HL-60/S4 treated with retinoic acid at 250 ng/mL for 4 days and 3 days (cell line): ENCODE measurements around the gene NCDN.
"Not testable (repeated sequence)": the region's sequence is repeated elsewhere in the genome, so short reads cannot be mapped to it uniquely, and the experiment has no call there.

Source experiments
- in situ Hi-C: fragments of 300-500 bp; cut with MboI; formaldehyde crosslinking; loops from 2 replicates; pipeline ENCODE4 v1.7.0; 2022; ENCODE audit warnings: low sequenced_read_pairs

NCDN gene

DNA sequence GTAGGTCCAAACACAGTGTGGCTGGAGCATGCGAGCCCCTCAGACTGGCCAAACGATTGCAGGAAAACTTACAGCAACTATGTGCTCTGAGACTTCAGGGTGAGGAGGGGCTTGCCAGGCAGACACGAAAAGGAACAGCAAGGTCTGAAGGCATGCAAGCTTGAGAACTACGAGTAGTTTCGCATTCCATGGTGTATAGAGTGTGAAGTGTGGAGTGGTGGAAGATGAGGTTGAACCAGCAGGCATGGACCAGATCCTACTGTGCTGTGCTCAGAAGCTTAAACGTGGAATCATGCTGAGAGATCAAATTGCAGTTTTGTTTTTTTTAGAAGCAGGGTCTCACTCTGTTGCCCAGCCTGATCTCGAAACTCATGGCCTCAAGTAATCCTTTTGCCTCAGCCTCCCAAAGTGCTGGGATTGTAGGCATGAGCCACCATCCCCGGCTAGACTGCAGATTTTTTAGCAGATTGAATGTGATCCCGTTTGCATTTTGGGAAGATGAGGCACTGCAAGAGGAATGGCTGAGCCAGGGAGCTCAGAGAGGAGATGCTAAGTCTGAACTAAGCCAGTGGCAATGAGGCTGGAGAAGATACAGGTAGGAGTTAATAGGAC lies 10.5 kb downstream of the NCDN start:
- in situ Hi-C loops: loop anchor here (10.0 kb wide), 1 partner anchor 147 kb away; the partner anchor contains the start of gene C1orf216

DNA sequence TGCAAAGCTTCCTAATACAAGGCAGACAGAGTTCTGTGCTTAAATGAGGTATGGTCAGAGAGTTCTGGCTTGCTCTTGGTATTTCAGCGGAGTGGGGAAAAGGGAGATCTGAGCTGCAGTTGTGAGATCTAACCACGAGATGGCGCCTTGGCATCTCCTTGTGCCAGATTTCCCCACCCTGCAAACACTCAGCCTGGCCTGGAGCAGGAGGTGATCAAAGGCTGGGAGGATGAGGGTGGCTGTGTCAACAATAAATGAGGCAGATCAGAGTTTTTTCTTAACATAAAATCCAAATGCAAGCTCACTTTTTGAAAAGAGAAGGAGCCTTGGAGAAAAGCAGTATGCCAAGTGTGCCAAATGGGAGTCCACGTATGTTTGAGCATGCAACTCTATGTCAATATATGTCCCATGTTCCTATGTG lies 11.4 kb downstream of the NCDN start:
- in situ Hi-C loops: loop anchor here (10.0 kb wide), 1 partner anchor 146 kb away; the partner anchor contains the start of gene C1orf216

DNA sequence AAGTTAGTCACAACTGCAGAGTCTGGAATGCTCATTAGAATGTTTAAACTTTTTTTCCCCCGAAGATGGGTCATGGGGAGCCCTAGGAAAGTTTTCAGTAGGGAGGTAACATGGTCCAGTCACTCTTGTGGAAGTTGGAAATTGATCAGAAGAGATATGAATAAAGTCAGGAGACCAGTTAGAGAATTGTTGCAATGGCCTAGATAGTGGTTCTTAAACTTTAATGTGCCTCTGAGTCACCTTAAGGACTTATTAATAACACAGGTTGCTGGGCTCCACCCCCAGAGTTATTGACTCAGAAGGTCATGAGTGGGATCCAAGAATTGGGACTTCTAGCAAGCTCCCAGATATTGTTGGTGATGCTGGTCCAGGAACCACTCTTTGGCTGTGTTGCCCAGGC lies 12.3 kb downstream of the NCDN start:
- in situ Hi-C loops: loop anchor here (10.0 kb wide), 1 partner anchor 145 kb away; the partner anchor contains the start of gene C1orf216

DNA sequence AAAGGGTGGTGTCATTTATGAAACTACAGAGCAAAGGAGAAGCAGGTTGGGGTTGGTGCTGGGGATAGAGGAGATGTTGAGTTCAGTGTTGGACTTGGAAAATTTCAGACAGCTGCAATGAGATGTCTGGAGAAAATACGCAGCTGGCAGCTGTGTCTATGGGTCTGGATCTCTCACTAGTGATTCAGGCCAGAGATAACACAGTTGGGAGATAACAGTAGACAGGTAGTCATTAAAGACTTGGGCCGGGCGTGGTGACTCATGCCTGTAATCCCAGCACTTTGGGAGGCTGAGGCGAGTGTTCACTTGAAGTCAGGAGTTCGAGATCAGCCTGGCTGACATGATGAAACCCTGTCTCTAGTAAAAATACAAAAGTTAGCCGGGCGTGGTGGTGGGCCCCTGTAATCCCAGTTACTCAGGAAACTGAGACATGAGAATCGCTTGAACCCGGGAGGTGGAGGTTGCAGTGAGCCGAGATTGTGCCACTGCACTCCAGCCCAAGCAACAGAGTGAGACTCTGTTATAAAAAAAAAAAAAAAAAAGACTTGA lies 13.1 kb downstream of the NCDN start:
- in situ Hi-C loops: no loop called here

DNA sequence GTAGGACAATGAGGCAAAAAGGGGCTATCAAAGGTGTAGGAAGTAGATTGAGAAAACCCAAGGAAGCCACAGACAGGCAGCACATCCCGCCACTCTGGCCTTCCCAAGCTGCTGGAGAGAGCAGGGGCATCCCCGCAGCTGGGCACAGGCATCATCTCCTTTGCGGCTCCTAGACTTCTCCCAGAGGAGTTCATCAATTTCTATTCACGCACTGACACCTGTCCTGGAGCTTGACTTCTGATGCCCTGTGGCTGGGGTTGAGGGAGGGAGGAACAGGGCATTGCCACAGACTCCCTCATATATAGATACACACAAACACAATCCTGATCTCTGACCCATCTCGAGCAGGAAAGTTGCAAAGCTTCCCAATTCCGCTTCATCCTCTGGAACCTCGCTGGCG lies 13.7 kb downstream of the NCDN start:
- in situ Hi-C loops: no loop called here

DNA sequence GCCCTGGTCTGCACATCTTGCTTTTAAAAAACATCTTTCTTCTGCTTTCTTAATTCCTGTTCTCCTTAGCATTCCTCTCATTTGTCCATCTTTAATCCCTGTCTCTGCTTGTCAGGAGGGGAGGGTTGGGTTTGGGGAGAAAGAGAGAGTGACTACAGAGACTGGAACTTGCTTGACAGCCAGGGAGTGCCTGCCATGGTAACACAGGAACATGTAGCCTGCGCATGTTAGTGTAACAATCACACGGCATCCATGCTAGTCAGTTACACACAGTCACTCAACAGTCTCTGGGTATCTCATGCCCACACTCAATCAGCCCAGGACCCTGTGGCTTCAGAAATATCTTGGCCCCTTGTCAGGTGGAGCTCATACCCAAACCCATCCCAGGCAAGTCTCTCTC lies 14.7 kb downstream of the NCDN start:
- in situ Hi-C loops: no loop called here

DNA sequence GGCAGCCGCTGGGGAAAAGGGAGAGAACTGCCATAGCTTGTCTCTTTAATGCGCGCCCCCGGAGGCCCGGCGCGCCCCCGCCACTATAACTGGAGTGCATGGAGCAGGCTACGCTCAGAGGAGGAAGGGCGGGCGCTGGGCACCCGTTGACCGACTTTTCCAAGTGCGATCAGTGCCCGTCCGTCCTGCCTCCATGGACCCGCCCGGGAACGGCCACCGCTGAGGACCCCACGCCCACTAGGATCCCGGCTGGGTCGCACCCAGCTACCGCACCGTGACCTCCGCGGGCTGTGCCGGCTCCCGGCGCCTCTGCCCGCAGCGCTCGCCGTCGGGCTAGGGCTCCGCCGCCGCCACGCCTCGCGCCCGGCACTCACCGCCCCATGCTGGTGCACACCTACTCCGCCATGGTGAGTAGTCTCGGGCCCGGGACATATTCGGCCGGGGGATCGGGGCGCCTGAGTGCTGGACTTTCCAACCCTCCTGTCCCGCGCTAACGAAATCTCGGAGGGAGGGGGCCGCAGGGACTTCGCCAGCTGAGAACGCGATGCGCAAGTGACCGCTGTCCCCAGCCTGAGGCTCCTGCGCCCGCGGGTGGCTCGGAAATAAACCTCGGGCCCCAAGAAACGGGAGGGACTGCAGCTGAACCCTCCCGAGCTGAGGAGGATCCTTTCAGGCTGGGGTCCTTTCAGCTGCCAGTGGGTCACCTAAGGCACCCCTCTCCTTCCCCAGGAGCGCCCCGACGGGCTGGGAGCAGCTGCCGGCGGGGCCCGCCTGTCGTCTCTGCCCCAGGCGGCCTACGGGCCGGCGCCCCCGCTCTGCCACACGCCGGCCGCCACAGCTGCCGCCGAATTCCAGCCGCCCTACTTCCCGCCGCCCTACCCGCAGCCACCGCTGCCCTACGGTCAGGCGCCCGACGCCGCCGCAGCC lies 15.9 kb downstream of the NCDN start, which contains the start of gene TFAP2E:
Gene TFAP2E (plus strand): TSS at position 117 of the 927 bp plus-strand sequence. CDS start 264 bp downstream, at position 381.
- in situ Hi-C loops: no loop called here

DNA sequence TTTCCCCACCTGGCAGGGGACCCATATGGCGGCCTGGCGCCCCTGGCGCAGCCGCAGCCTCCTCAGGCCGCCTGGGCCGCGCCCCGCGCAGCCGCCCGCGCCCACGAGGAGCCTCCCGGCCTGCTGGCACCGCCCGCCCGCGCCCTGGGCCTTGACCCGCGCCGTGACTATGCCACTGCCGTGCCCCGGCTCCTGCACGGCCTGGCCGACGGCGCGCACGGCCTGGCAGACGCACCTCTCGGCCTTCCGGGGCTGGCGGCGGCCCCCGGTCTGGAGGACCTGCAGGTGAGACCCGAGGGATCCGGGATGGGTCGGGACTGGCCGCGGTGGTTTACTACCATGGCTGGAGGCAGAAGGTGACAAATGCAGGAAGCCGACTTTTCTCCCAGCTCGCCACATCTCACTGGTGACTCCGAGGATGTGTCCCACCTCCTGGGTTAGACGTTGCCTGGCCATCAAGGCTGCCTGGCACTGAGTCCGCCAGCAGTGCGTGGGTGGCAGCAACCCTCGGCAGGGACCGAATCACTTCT lies 16.6 kb downstream of the NCDN start:
- in situ Hi-C loops: no loop called here

DNA sequence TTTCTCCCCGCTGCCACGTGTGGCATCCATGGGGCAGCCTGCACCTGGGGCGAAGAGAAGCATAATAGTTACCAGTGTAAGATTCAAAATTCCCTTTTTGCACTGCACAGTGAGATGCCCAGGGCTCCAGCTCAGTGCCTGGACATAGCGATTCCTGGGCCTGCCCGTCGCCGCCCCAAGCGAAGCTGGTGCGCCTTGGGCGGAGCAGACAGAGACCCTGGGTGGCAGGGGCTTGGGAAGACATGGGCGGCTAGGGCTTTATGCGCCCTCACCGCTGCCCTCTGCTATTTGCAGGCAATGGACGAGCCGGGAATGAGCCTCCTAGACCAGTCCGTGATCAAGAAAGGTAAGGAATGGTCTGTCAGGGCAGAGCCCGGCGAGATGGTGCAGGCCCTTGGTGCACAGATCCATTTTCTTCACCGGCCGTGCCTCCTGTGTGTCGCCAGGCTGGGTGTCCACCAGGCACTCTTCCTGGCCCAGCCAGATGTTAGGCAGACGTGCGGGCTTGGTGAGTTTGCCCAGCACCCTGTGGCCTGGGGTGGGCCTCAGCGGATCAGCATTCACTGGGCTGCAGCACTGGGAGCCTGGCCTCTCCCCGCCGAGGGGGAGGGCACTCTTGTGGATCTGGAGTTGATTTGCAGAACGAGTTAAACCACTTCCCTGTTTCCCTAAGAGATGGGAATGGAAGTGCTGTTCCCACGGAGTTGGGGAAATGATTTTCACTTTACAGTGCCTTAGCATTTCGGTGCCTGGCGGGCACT lies 17.2 kb downstream of the NCDN start:
- in situ Hi-C loops: no loop called here

DNA sequence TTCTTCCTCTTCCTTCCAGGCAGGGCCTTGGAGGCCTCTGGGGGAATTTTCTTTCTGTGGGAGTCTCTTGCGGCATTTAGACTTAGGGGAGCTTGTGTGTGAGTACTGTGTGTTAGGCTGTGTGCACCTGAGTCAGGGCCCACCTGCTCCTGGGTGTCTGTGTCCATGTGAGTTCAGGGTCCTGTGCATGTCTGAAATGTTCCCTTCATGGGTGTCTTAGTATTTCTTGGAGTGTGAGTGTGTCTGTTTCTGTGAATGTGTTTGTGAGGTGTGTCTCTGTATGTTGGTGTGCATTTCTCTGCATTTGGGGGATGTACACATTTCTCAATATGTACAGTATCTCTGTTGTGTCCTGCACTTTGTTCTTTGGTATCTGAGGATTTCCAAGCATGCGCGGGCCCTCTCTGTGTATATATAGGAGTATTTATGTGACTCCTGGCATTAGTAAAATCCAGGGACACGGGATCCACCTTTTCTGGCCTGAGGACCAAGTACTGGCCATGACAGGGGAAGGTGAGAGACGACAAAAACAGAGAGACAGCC lies 17.9 kb downstream of the NCDN start:
- in situ Hi-C loops: no loop called here

DNA sequence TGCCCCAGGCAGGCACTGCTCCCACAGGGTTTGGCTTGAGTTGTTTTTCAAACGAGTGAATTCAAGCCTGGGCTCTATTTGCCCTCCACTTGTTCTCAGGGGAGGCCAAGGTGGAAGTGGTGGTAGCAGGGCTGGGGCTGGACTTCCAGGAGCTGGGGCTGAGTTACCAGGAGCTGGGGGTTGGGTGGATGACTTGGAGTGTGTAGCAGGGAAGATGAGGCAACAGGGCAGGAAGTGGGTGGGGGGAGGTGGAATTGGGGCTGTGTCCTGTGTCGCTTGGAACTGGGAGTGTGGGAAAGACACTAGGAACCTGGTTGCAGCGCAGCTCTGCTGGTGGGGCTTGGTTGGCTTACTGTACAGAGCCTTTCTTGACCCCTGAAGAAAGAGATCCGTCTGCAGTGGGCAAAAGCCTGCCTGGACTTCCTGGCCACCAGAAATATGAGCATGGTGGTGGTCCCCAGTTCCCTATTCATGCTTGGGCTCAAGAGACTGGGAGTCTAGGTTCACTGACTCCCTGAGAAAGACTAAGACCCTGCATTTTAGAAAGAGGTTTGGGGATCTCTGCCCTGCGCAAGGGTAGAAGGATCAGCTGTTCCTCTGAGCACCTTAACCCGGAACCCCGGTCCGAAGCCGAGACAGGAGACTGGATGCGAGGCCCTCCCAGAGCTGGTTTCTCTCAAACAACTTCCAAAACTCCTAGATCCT lies 18.6 kb downstream of the NCDN start:
- in situ Hi-C loops: no loop called here

DNA sequence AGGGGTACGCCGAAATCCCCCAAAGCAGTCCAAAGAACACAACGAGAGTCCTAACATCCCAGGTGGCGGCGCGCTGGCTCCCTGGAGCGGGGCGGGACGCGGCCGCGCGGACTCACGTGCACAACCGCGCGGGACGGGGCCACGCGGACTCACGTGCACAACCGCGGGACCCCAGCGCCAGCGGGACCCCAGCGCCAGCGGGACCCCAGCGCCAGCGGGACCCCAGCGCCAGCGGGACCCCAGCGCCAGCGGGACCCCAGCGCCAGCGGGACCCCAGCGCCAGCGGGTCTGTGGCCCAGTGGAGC lies 19.1 kb downstream of the NCDN start:
- in situ Hi-C loops: not testable (repeated sequence)

DNA sequence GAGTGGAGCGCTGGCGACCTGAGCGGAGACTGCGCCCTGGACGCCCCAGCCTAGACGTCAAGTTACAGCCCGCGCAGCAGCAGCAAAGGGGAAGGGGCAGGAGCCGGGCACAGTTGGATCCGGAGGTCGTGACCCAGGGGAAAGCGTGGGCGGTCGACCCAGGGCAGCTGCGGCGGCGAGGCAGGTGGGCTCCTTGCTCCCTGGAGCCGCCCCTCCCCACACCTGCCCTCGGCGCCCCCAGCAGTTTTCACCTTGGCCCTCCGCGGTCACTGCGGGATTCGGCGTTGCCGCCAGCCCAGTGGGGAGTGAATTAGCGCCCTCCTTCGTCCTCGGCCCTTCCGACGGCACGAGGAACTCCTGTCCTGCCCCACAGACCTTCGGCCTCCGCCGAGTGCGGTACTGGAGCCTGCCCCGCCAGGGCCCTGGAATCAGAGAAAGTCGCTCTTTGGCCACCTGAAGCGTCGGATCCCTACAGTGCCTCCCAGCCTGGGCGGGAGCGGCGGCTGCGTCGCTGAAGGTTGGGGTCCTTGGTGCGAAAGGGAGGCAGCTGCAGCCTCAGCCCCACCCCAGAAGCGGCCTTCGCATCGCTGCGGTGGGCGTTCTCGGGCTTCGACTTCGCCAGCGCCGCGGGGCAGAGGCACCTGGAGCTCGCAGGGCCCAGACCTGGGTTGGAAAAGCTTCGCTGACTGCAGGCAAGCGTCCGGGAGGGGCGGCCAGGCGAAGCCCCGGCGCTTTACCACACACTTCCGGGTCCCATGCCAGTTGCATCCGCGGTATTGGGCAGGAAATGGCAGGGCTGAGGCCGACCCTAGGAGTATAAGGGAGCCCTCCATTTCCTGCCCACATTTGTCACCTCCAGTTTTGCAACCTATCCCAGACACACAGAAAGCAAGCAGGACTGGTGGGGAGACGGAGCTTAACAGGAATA lies 19.7 kb downstream of the NCDN start:
- in situ Hi-C loops: no loop called here

DNA sequence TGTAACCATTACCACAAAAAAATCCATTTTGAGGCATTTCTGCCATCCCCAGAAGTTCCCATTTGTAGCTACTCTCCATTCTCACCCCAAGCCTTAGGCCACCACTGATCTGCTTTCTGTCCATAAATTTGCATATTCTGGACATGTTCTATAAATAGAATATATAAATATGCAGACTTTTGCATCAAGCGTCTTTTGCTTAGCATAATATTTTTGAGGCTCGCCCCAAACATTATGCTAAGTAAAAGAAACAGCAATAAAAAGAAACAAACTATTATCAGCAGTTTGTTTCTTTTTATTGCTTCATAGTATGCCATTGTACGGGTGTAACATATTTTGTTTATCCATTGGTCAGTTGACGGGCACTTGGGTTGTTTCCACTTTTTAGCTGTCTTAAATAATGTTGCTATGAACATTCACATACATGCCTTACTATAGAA lies 23.4 kb downstream of the NCDN start:
- in situ Hi-C loops: no loop called here

DNA sequence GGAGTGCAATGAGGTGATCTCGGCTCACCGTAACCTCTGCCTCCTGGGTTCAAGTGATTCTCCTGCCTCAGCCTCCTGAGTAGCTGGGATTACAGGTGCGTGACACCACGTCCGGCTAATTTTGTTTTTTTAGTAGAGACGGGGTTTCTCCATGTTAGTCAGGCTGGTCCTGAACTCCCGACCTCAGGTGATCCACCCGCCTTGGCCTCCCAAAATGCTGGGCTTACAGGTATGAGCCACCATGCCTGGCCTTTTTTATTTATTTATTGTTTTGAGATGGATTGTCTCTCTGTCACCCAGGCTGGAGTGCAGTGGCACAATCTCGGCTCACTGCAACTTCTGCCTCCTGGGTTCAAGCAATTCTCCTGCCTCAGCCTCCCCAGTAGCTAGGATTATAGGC lies 24.0 kb downstream of the NCDN start:
- in situ Hi-C loops: not testable (repeated sequence)

DNA sequence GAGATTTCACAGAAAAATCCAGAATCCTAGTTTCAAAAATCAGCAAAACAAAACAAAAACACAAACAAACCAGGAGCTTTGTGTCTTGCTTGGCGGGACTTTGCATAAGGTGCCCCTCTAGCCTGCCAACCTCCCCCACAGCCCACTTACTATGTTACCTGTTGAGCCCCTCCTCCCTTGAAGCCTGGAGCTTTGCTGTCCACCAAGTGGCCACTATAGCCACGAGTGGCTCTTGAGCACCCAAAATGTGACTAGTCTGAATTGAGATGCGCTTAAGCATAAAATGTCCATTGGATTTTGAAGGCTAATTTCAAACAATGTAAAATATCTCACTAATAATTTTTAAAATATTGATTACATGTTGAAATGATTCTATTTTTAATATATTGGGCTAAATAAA lies 27.7 kb downstream of the NCDN start:
- in situ Hi-C loops: no loop called here

DNA sequence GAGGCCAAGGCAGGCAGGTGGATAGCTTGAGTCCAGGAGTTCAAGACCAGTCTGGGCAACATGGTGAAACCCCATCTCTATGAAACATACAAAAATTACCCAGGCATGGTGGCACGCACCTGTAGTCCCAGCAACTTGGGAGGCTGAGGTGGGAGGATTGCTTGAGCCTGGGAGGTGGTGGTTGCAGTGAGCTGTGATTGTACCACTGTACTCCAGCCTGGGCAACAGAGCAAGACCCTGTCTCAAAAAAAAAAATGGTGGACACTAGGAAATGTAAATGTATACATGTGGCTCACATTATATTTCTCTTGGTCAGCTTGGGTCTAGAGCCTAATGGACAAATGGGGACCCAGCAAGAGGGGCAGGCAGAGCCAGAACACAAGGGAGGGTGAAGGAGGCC lies 28.2 kb downstream of the NCDN start:
- in situ Hi-C loops: not testable (repeated sequence)

DNA sequence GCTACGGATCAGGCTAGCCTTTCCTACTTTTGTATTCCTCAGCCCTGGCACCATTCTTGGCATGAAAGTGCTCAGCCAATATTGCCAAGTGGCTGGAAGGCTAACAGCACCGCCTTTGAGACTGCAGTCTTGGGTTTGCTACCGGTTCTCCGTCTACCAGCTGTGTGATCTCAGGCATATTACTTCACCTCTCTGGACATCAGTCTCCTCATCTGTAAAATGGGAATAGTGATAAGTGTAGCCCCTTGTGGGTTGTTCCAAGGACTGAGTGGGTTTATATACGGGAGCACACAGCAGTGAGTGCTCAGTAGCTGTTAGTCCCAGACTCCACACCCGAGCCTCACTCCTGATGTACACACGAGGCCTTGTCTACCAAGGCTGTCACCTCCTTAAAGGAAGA lies 29.2 kb downstream of the NCDN start:
- in situ Hi-C loops: no loop called here

DNA sequence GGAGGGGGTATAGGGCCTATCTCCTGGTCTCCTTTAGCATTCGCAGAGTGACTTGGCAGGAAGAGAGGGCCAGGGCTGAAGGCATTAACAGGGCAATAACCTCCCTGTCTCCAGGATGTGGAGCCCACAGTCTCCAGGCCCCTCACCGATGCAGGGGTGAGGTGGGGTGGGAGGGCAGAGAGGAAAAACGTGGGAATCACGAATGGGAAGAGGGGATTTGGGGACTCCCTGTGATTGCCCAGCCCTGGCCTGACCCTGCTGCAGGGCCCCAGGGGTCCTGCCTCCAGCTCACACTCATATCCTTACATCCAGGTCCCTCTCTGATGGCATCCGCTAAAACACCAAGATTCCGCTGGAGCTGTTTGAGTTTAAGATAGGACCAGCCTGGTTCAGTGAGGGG lies 30.1 kb downstream of the NCDN start:
- in situ Hi-C loops: no loop called here
